Tongue (tissue), 2 donors: ENCODE data around the gene CYBRD1. TPM values are rescaled to one million over a fixed set of nuclear protein-coding genes. Genes with fewer than 3 reads are reported as not detected.
"Not testable (repeated sequence)": the region's sequence is repeated elsewhere in the genome, so short reads cannot be mapped to it uniquely, and the experiment has no call there.

Experiments used
- DNase-seq: peaks from one replicate; pipeline ENCODE4 v3.0.0-alpha.2; 2015
- total RNA-seq: library from RNA; depleted of rRNA; stranded (reverse); fragments of >200 nt; gene quantifications from one replicate; pipeline ENCODE4 v1.2.3, GENCODE V29; 2014

The CYBRD1 gene
- 122 TPM for total RNA-seq

- DNase-seq = peak; percentile 90
Measured at GRCh38 chr2:171522052-171522787, at the start of gene CYBRD1. Gene CYBRD1 (plus strand): TSS chr2:171522474. CDS start chr2:171522546, 72 bp downstream.

GRCh38 chr2:171475979-171476378, 46.3 kb upstream of the CYBRD1 start:
- no peak for DNase-seq

GRCh38 chr2:171478345-171478744, 43.9 kb upstream of the CYBRD1 start:
- no peak for DNase-seq

GRCh38 chr2:171479154-171479814, 43.0 kb upstream of the CYBRD1 start:
- no peak for DNase-seq

- DNase-seq = peak; percentile 34
Measured at GRCh38 chr2:171480908-171481307, 41.4 kb upstream of the CYBRD1 start.

GRCh38 chr2:171482308-171482707, 40.0 kb upstream of the CYBRD1 start:
- peak; percentile 4 for DNase-seq

GRCh38 chr2:171482877-171483276, 39.4 kb upstream of the CYBRD1 start:
- peak; percentile 40 for DNase-seq

- DNase-seq = no peak
Measured at GRCh38 chr2:171483793-171484192, 38.5 kb upstream of the CYBRD1 start.

- no peak for DNase-seq
Measured at GRCh38 chr2:171485116-171485515, 37.2 kb upstream of the CYBRD1 start.

GRCh38 chr2:171487201-171487600, 35.1 kb upstream of the CYBRD1 start:
- no peak for DNase-seq

GRCh38 chr2:171487803-171488259, 34.4 kb upstream of the CYBRD1 start:
- no peak for DNase-seq

GRCh38 chr2:171490577-171490976, 31.7 kb upstream of the CYBRD1 start:
- no peak for DNase-seq

- DNase-seq = no peak
Measured at GRCh38 chr2:171491292-171491691, 31.0 kb upstream of the CYBRD1 start.

GRCh38 chr2:171492664-171493063, 29.6 kb upstream of the CYBRD1 start:
- peak; percentile 13 for DNase-seq

- not testable (repeated sequence) for DNase-seq
Measured at GRCh38 chr2:171497664-171498063, 24.6 kb upstream of the CYBRD1 start.

GRCh38 chr2:171505374-171505773, 16.9 kb upstream of the CYBRD1 start:
- no peak for DNase-seq

- DNase-seq = no peak
Measured at GRCh38 chr2:171509945-171510731, 12.1 kb upstream of the CYBRD1 start.

- DNase-seq = no peak
Measured at GRCh38 chr2:171512014-171512413, 10.3 kb upstream of the CYBRD1 start.

GRCh38 chr2:171512683-171513195, 9.5 kb upstream of the CYBRD1 start:
- DNase-seq = no peak

GRCh38 chr2:171513719-171514160, 8.5 kb upstream of the CYBRD1 start:
- DNase-seq = no peak

- DNase-seq = no peak
Measured at GRCh38 chr2:171514908-171515582, 7.2 kb upstream of the CYBRD1 start.
